HCT116 (cell line): ENCODE results near the gene ANKMY2. TPM values are rescaled to one million over a fixed set of nuclear protein-coding genes. Genes with fewer than 3 reads are reported as not detected.

Experiments
- ATAC-seq: fragments of 200-7000 bp; cut with Tn5 transposase; 2 replicates; pipeline ENCODE4 v1.9.1; 2020; ENCODE audit warnings: mild to moderate bottlenecking, moderate library complexity
- BruUV-seq: library from RNA; stranded (reverse); fragments of 400-500 nt; replicated peaks from 2 replicates; lab custom pipeline; 2021; lab: Mats Ljungman, UMichigan
- CTCF ChIA-PET: fragments of 300-600 bp; sonication (Branson Sonifier 250); formaldehyde crosslinking; loops from one replicate; lab custom pipeline; 2021; ENCODE audit warnings: antibody characterized with exemption; lab: Charles Lee
- POLR2A ChIA-PET: fragments of 300-600, 350-600 bp; sonication (Branson Sonifier 250); formaldehyde crosslinking; loops from one replicate; lab custom pipeline; 2021; ENCODE audit warnings: antibody characterized with exemption; lab: Charles Lee
- RAD21 ChIA-PET, 2 experiments: fragments of 300-600 bp; sonication (Branson Sonifier 250); formaldehyde crosslinking; loops; one replicate each; lab custom pipeline; 2023; ENCODE audit warnings: low total read pairs in 2 of 2; ENCODE audit not compliant: uncharacterized antibody in 2 of 2, unreplicated experiment in 2 of 2, low non-redundant PET in 1 of 2; lab: Charles Lee
- DNase-seq: peaks from one replicate; pipeline ENCODE4 v3.0.0-alpha.2; 2010; ENCODE audit warnings: low read depth, low spot score
- H2AFZ ChIP-seq: fragments of 200-600 bp; shearing (Covaris generic), sonication (generic); 2 replicates; pipeline ENCODE4 v1.6.1; 2017; ENCODE audit warnings: low read depth, mixed run types, mixed read lengths, antibody characterized with exemption, low read length; ENCODE audit not compliant: poor library complexity, severe bottlenecking
- H3K27ac ChIP-seq: 2 replicates; pipeline ENCODE4 v1.5.1; 2012; ENCODE audit warnings: low read depth, low read length
- H3K27me3 ChIP-seq: fragments of 200-600 bp; sonication (generic); 2 replicates; pipeline ENCODE4 v1.6.1; 2016; ENCODE audit warnings: mixed run types, low read length, mixed read lengths; ENCODE audit not compliant: insufficient read depth
- H3K36me3 ChIP-seq, 2 experiments: fragments of 200-500 bp in 1 of 2; fragments of 200-600 bp in 1 of 2; sonication (Bioruptor generic) in 1 of 2; sonication (generic) in 1 of 2; 2 replicates each; pipeline versions ENCODE4 v1.5.1 to v1.6.1; 2014 to 2016; ENCODE audit warnings: low read length in 2 of 2, inconsistent platforms in 1 of 2, mixed read lengths in 1 of 2, mixed run types in 1 of 2; ENCODE audit not compliant: insufficient read depth in 2 of 2, control insufficient read depth in 1 of 2
- H3K4me1 ChIP-seq, 2 experiments: fragments of 200-600 bp in 1 of 2; sonication (generic) in 1 of 2; 2 replicates each; pipeline versions ENCODE4 v1.5.1 to v1.6.1; 2012 to 2017; ENCODE audit warnings: low read length in 2 of 2, inconsistent platforms in 1 of 2, mild to moderate bottlenecking in 1 of 2, mixed read lengths in 1 of 2, mixed run types in 1 of 2, moderate library complexity in 1 of 2; ENCODE audit not compliant: insufficient read depth in 2 of 2, control insufficient read depth in 1 of 2
- H3K4me2 ChIP-seq: fragments of 200-600 bp; sonication (generic); 2 replicates; pipeline ENCODE4 v1.6.1; 2017; ENCODE audit warnings: mixed run types, low read length, mixed read lengths
- H3K4me3 ChIP-seq, 2 experiments: fragments of 200-600 bp in 1 of 2; sonication (generic) in 1 of 2; replicated peaks in 1 of 2; 2 replicates each; pipeline ENCODE4 v1.5.1; 2011 to 2016; ENCODE audit warnings: low read length in 2 of 2, control low read depth in 1 of 2, low read depth in 1 of 2, mild to moderate bottlenecking in 1 of 2, mixed read lengths in 1 of 2, mixed run types in 1 of 2
- H3K79me2 ChIP-seq: fragments of 200-600 bp; sonication (generic); 2 replicates; pipeline ENCODE4 v1.6.1; 2017; ENCODE audit warnings: mild to moderate bottlenecking, mixed run types, low read length, moderate library complexity, mixed read lengths; ENCODE audit not compliant: insufficient read depth
- H3K9ac ChIP-seq: fragments of 200-600 bp; sonication (generic); 2 replicates; pipeline ENCODE4 v1.6.1; 2016; ENCODE audit warnings: low read length, mixed read lengths
- H3K9me2 ChIP-seq: fragments of 200-600 bp; sonication (generic), shearing (Covaris generic); 2 replicates; pipeline ENCODE4 v1.6.1; 2017; ENCODE audit warnings: mixed run types, mild to moderate bottlenecking, moderate library complexity; ENCODE audit not compliant: insufficient read depth
- H3K9me3 ChIP-seq, 2 experiments: fragments of 200-500 bp in 1 of 2; fragments of 200-600 bp in 1 of 2; sonication (Bioruptor generic) in 1 of 2; sonication (generic) in 1 of 2; 2 replicates each; pipeline ENCODE4 v1.6.1; 2014 to 2017; ENCODE audit warnings: low read length in 2 of 2, mixed read lengths in 2 of 2, inconsistent platforms in 1 of 2, low read depth in 1 of 2, mild to moderate bottlenecking in 1 of 2, mixed run types in 1 of 2, moderate library complexity in 1 of 2; ENCODE audit not compliant: control insufficient read depth in 1 of 2, insufficient read depth in 1 of 2
- H4K20me1 ChIP-seq: fragments of 200-600 bp; sonication (generic), shearing (Covaris generic); 2 replicates; pipeline ENCODE4 v1.6.1; 2017; ENCODE audit warnings: mixed run types, mild to moderate bottlenecking, moderate library complexity; ENCODE audit not compliant: insufficient read depth
- CTCF ChIP-seq, 3 experiments: fragments of 200-600 bp in 1 of 3; sonication (generic) in 1 of 3; IDR thresholded peaks in 2 of 3; conservative IDR thresholded peaks in 1 of 3; 2 replicates each; pipeline ENCODE4 v1.5.1; 2012 to 2017; ENCODE audit warnings: low read depth in 2 of 3, low read length in 2 of 3, antibody characterized with exemption in 1 of 3, borderline replicate concordance in 1 of 3, control low read depth in 1 of 3, mild to moderate bottlenecking in 1 of 3, mixed read lengths in 1 of 3, mixed run types in 1 of 3, moderate library complexity in 1 of 3; ENCODE audit not compliant: insufficient read depth in 1 of 3
- EZH2 ChIP-seq: fragments of 200-600 bp; sonication (generic); IDR thresholded peaks from 2 replicates; pipeline ENCODE4 v1.6.1; 2017; ENCODE audit warnings: antibody characterized with exemption, mixed run types
- JUND ChIP-seq: IDR thresholded peaks from 2 replicates; pipeline ENCODE4 v1.6.1; 2012
- POLR2A ChIP-seq: IDR thresholded peaks from 2 replicates; pipeline ENCODE4 v1.7.0; 2011; ENCODE audit warnings: borderline replicate concordance; ENCODE audit not compliant: insufficient read depth, insufficient read length; ENCODE audit errors: extremely low read depth
- POLR2AphosphoS5 ChIP-seq: IDR thresholded peaks from 2 replicates; pipeline ENCODE4 v1.6.1; 2011; ENCODE audit warnings: mild to moderate bottlenecking, low read depth, low read length, moderate library complexity
- RAD21 ChIP-seq: IDR thresholded peaks from 2 replicates; pipeline ENCODE4 v1.6.1; 2012; ENCODE audit warnings: low read depth, mild to moderate bottlenecking
- REST ChIP-seq: IDR thresholded peaks from 2 replicates; pipeline ENCODE4 v1.6.1; 2012; ENCODE audit warnings: low read depth
- TCF7L2 ChIP-seq: IDR thresholded peaks from 2 replicates; pipeline ENCODE4 v1.7.0; 2011; ENCODE audit warnings: borderline replicate concordance, inconsistent platforms; ENCODE audit not compliant: insufficient read depth, insufficient read length; ENCODE audit errors: extremely low read depth
- YY1 ChIP-seq: IDR thresholded peaks from 2 replicates; pipeline ENCODE4 v1.6.1; 2011; ENCODE audit warnings: low read length, low read depth, moderate library complexity, mild to moderate bottlenecking; ENCODE audit not compliant: insufficient replicate concordance; ENCODE audit errors: extremely low read depth
- ZFX ChIP-seq: fragments of 450-650 bp; IDR thresholded peaks from 2 replicates; pipeline ENCODE4 v1.6.1; 2017
- intact Hi-C: fragments of 100-400 bp; cut with micrococcal nuclease; formaldehyde crosslinking; loops from 2 replicates; pipeline ENCODE4 v1.10.0; 2022
- total RNA-seq: library from RNA; stranded (reverse); gene quantifications from one replicate; pipeline ENCODE4 v1.2.1, GENCODE V29; 2021; ENCODE audit not compliant: unreplicated experiment
- TF ChIP-seq, protein P1 (sequence below): IDR thresholded peaks from 2 replicates; pipeline ENCODE4 v1.6.1; 2012

The ANKMY2 gene
- total RNA-seq, 1 experiment from 2014 or later = 24.9 TPM

DNA sequence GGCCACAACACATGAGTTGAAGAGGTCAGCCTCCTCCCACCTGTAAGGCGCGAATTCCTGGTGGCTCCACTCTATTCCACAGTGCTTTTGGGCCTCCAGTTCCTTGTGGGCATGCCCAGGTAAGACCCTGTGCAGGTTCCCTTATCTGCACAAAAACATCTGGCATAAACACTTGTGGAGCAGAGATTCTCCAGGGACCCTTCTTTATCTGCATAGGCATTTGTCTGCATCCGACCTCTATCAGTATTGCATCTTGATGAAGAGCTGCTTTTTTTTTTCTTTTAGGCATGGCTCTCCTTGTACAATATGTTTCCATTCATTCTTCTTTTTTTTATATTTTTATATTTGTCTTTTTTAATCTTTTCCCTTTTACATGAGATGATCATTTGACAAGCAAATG lies 58.4 kb downstream of the ANKMY2 start (continued):
- TF ChIP-seq REST (no peak), RAD21 (no peak)

GRCh38 chr7:16586081-16586874 lies 59.3 kb downstream of the ANKMY2 start:
- no peak overlapping the region for H3K4me3 ChIP-seq
- no peaks in the 10 kb centered on the region for H3K9me2 ChIP-seq
- no peak for DNase-seq
- no peaks in the 10 kb centered on the region for H3K36me3 ChIP-seq
- H3K27me3 ChIP-seq = no peaks in the 10 kb centered on the region
- no peaks in the 10 kb centered on the region for H3K9me3 ChIP-seq
- ChIA-PET CTCF (no interaction called here), RAD21 (no interaction called here), POLR2A (no interaction called here)
- ATAC-seq = no peak
- no peaks in the 10 kb centered on the region for H3K4me1 ChIP-seq
- intact Hi-C loops = no loop called here
- H2AFZ ChIP-seq = no peak overlapping the region
- TF ChIP-seq REST = no peak
- no peak for TF ChIP-seq RAD21
- TF ChIP-seq, protein P1, sequence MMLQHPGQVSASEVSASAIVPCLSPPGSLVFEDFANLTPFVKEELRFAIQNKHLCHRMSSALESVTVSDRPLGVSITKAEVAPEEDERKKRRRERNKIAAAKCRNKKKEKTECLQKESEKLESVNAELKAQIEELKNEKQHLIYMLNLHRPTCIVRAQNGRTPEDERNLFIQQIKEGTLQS = no peak
- TF ChIP-seq ZFX = no peak
- TF ChIP-seq EZH2 = no peak
- TF ChIP-seq POLR2A = no peak
- no peak for TF ChIP-seq CTCF (IDR thresholded peaks at IDR 0.05 in 2 of 3, conservative IDR thresholded peaks at IDR 0.05 in 1 of 3; ENCODE audit: borderline replicate concordance in 1 of 3, insufficient read depth in 1 of 3, low read depth in 2 of 3, low read length in 2 of 3)
- no peak for TF ChIP-seq POLR2AphosphoS5
- no peak for TF ChIP-seq JUND
- TF ChIP-seq YY1 = no peak
- TF ChIP-seq TCF7L2 = no peak
- no peak overlapping the region for H3K27ac ChIP-seq
- H3K79me2 ChIP-seq = no peaks in the 10 kb centered on the region
- no peak overlapping the region for H3K4me2 ChIP-seq
- H3K9ac ChIP-seq = no peak overlapping the region
- no peaks in the 10 kb centered on the region for H4K20me1 ChIP-seq
- no TSS peak for BruUV-seq
